Liver (tissue), 9 donors: ENCODE results near the gene BEND3. TPM values are rescaled to one million over a fixed set of nuclear protein-coding genes. Genes with fewer than 3 reads are reported as not detected.

Experiments used
- DNase-seq: peaks from one replicate; pipeline ENCODE4 v3.0.0-alpha.2; 2017; ENCODE audit warnings: low spot score
- H3K27ac ChIP-seq, 2 donors: one replicate each; pipeline ENCODE4 v1.7.0; 2013; ENCODE audit warnings: inconsistent platforms in 2 of 2, low read length in 2 of 2, control low read depth in 1 of 2, low read depth in 1 of 2, mild to moderate bottlenecking in 1 of 2
- H3K27me3 ChIP-seq, 4 donors: one replicate each; pipeline versions ENCODE4 v1.6.1 to v1.7.0; 2013; ENCODE audit warnings: low read length in 3 of 4, inconsistent platforms in 1 of 4, mild to moderate bottlenecking in 1 of 4, moderate library complexity in 1 of 4; ENCODE audit not compliant: control insufficient read depth in 4 of 4, insufficient read depth in 4 of 4
- H3K36me3 ChIP-seq, 4 donors: one replicate each; pipeline versions ENCODE4 v1.6.1 to v1.7.0; 2013; ENCODE audit warnings: low read length in 3 of 4, mild to moderate bottlenecking in 3 of 4, low read depth in 1 of 4, moderate library complexity in 1 of 4; ENCODE audit not compliant: control insufficient read depth in 4 of 4, insufficient read depth in 3 of 4
- H3K4me1 ChIP-seq, 4 donors: one replicate each; pipeline versions ENCODE4 v1.6.1 to v1.7.0; 2013; ENCODE audit warnings: low read length in 3 of 4, mild to moderate bottlenecking in 3 of 4, moderate library complexity in 1 of 4; ENCODE audit not compliant: control insufficient read depth in 4 of 4, insufficient read depth in 4 of 4
- H3K4me3 ChIP-seq, 3 donors: one replicate each; pipeline versions ENCODE4 v1.6.1 to v1.7.0; 2013; ENCODE audit warnings: low read length in 3 of 3, control low read depth in 1 of 3, low read depth in 1 of 3, mild to moderate bottlenecking in 1 of 3
- H3K9ac ChIP-seq, 2 donors: one replicate each; pipeline ENCODE4 v1.7.0; 2013; ENCODE audit warnings: low read length in 2 of 2, mild to moderate bottlenecking in 2 of 2, moderate library complexity in 2 of 2, control low read depth in 1 of 2, low read depth in 1 of 2
- H3K9me3 ChIP-seq, 4 donors: one replicate each; pipeline versions ENCODE4 v1.6.1 to v1.7.0; 2013; ENCODE audit warnings: low read length in 3 of 4; ENCODE audit not compliant: control insufficient read depth in 4 of 4
- EGR1 ChIP-seq, 2 donors: IDR thresholded peaks; 2 replicates each; pipeline ENCODE4 v1.6.1; 2016 to 2018; ENCODE audit warnings: antibody characterized with exemption in 2 of 2, low read depth in 2 of 2
- FOXA1 ChIP-seq: IDR thresholded peaks from 2 replicates; pipeline ENCODE4 v1.6.1; 2016; ENCODE audit warnings: antibody characterized with exemption
- FOXA2 ChIP-seq: IDR thresholded peaks from 2 replicates; pipeline ENCODE4 v1.6.1; 2016; ENCODE audit warnings: antibody characterized with exemption
- GABPA ChIP-seq, 2 donors: IDR thresholded peaks in 1 of 2; conservative IDR thresholded peaks in 1 of 2; 2 replicates each; pipeline ENCODE4 v1.6.1; 2016; ENCODE audit warnings: antibody characterized with exemption in 2 of 2, mild to moderate bottlenecking in 1 of 2, moderate library complexity in 1 of 2
- HNF4A ChIP-seq, 2 donors: conservative IDR thresholded peaks; 2 replicates each; pipeline ENCODE4 v1.6.1; 2016; ENCODE audit warnings: antibody characterized with exemption in 2 of 2, mild to moderate bottlenecking in 2 of 2
- HNF4G ChIP-seq: IDR thresholded peaks from 2 replicates; pipeline ENCODE4 v1.6.1; 2016; ENCODE audit warnings: antibody characterized with exemption
- JUND ChIP-seq, 2 donors: IDR thresholded peaks; 2 replicates each; pipeline ENCODE4 v1.6.1; 2016; ENCODE audit warnings: antibody characterized with exemption in 2 of 2
- NR2F2 ChIP-seq: IDR thresholded peaks from 2 replicates; pipeline ENCODE4 v1.6.1; 2016; ENCODE audit warnings: antibody characterized with exemption
- RAD21 ChIP-seq, 2 donors: IDR thresholded peaks; 2 replicates each; pipeline ENCODE4 v1.6.1; 2016; ENCODE audit warnings: antibody characterized with exemption in 2 of 2, mild to moderate bottlenecking in 2 of 2
- REST ChIP-seq: IDR thresholded peaks from 2 replicates; pipeline ENCODE4 v1.6.1; 2016; ENCODE audit warnings: antibody characterized with exemption, mild to moderate bottlenecking
- RXRA ChIP-seq, 2 donors: IDR thresholded peaks; 2 replicates each; pipeline ENCODE4 v1.6.1; 2017 to 2018; ENCODE audit warnings: antibody characterized with exemption in 2 of 2, mild to moderate bottlenecking in 1 of 2
- SP1 ChIP-seq: IDR thresholded peaks from 2 replicates; pipeline ENCODE4 v1.6.1; 2018; ENCODE audit warnings: antibody characterized with exemption, mild to moderate bottlenecking
- TAF1 ChIP-seq: conservative IDR thresholded peaks from 2 replicates; pipeline ENCODE4 v1.6.1; 2016; ENCODE audit warnings: antibody characterized with exemption, mild to moderate bottlenecking
- YY1 ChIP-seq: IDR thresholded peaks from 2 replicates; pipeline ENCODE4 v1.6.1; 2016; ENCODE audit warnings: antibody characterized with exemption, mild to moderate bottlenecking
- ZBTB33 ChIP-seq: IDR thresholded peaks from 2 replicates; pipeline ENCODE4 v1.6.1; 2016; ENCODE audit warnings: antibody characterized with exemption
- WGBS: extraction: QIAGEN DNeasy Blood & Tissue Kit; methylation state at CpG from one replicate; pipeline ENCODE4 v1.1.7; 2013; 5-methylcytosine and 5-hydroxymethylcytosine counted together
- polyA plus RNA-seq, 2 donors: library from polyadenylated mRNA; stranded (reverse) in 1 of 2; unstranded in 1 of 2; fragments of 200-250 nt in 1 of 2; fragments of >200 nt in 1 of 2; fragmentation: Nextera tagmentation in 1 of 2; extraction: Ambion mirVana in 1 of 2; gene quantifications; one replicate each; pipeline versions ENCODE4 v1.2.1 to v1.2.3, GENCODE V29; 2013 to 2015
- total RNA-seq, 2 donors: library from RNA; depleted of rRNA; stranded (reverse); fragments of >200 nt; gene quantifications; one replicate each; pipeline ENCODE4 v1.2.3, GENCODE V29; 2014
- TF ChIP-seq, protein P1 (sequence below): IDR thresholded peaks from 2 replicates; pipeline ENCODE4 v1.6.1; 2016; ENCODE audit warnings: antibody characterized with exemption
- TF ChIP-seq, protein P2 (sequence below): fragments of 150-350 bp; IDR thresholded peaks from 2 replicates; pipeline ENCODE4 v1.5.1; 2017; ENCODE audit warnings: improper control_type of control experiment, low read depth, low read length; ENCODE audit not compliant: missing input control
- TF ChIP-seq, protein P3 (sequence below): IDR thresholded peaks from 2 replicates; pipeline ENCODE4 v1.6.1; 2016; ENCODE audit warnings: antibody characterized with exemption
- donor health status: healthy.
- donor health status: healthy.
- donor health status: healthy.
- donor health status: healthy.
- donor health status: healthy.

The BEND3 gene
- total and polyA plus RNA-seq, 4 donors, result 0.47 to 1.7 (median 1.2) TPM

GRCh38 chr6:107066697-107067659 is 48.3 kb downstream of the BEND3 start (continued):
- no peak for TF ChIP-seq REST

- peaks cover 0 to 7% (median 4%) of the 10 kb centered on the region in 4 donors for H3K4me1 ChIP-seq
- peak; percentile 44 for DNase-seq
- TF ChIP-seq HNF4A (conservative IDR thresholded peaks at IDR 0.05) (no peak), NR2F2 (peak; percentile 68), FOXA1 (no peak), FOXA2 (no peak), SP1 (peak; percentile 40), RAD21 (IDR thresholded peaks at IDR 0.05) (peak in 1 of 2 donors; percentile 15), YY1 (peak; percentile 20), JUND (IDR thresholded peaks at IDR 0.05) (no peak), TAF1 (no peak), ZBTB33 (no peak), EGR1 (IDR thresholded peaks at IDR 0.05; ENCODE audit: low read depth in 2 of 2) (no peak), REST (peak; percentile 23), GABPA (IDR thresholded peaks at IDR 0.05 in 1 of 2, conservative IDR thresholded peaks at IDR 0.05 in 1 of 2) (no peak), HNF4G (no peak), RXRA (IDR thresholded peaks at IDR 0.05) (peak; percentile 72 to 83)
- TF ChIP-seq, protein P1, sequence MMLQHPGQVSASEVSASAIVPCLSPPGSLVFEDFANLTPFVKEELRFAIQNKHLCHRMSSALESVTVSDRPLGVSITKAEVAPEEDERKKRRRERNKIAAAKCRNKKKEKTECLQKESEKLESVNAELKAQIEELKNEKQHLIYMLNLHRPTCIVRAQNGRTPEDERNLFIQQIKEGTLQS, result no peak
- TF ChIP-seq, protein P2, sequence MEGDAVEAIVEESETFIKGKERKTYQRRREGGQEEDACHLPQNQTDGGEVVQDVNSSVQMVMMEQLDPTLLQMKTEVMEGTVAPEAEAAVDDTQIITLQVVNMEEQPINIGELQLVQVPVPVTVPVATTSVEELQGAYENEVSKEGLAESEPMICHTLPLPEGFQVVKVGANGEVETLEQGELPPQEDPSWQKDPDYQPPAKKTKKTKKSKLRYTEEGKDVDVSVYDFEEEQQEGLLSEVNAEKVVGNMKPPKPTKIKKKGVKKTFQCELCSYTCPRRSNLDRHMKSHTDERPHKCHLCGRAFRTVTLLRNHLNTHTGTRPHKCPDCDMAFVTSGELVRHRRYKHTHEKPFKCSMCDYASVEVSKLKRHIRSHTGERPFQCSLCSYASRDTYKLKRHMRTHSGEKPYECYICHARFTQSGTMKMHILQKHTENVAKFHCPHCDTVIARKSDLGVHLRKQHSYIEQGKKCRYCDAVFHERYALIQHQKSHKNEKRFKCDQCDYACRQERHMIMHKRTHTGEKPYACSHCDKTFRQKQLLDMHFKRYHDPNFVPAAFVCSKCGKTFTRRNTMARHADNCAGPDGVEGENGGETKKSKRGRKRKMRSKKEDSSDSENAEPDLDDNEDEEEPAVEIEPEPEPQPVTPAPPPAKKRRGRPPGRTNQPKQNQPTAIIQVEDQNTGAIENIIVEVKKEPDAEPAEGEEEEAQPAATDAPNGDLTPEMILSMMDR, result no peak
- TF ChIP-seq, protein P3, sequence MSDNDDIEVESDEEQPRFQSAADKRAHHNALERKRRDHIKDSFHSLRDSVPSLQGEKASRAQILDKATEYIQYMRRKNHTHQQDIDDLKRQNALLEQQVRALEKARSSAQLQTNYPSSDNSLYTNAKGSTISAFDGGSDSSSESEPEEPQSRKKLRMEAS, result no peak
- no peaks in the 10 kb centered on the region for H3K36me3 ChIP-seq
- H3K9me3 ChIP-seq, result no peaks in the 10 kb centered on the region
- H3K27me3 ChIP-seq, result no peaks in the 10 kb centered on the region
- no peak overlapping the region for H3K4me3 ChIP-seq
- H3K27ac ChIP-seq, result peak overlapping the region in 1 of 2 donors; percentile 22
- WGBS, result 10% methylated on average over 6 of the region's 6 CpGs
- peak overlapping the region in 1 of 2 donors; percentile 12 for H3K9ac ChIP-seq
Measured at GRCh38 chr6:107064579-107065065, 50.7 kb downstream of the BEND3 start.
